CD4-positive, alpha-beta T cell treated with Interleukin-6 for 4 hours (primary cell): Measurements from ENCODE around the gene MAP3K21.

Experiments
- DNase-seq: peaks from one replicate; pipeline ENCODE4 v3.0.0-alpha.2; 2020; ENCODE audit warnings: mixed read lengths

Gene MAP3K21

DNA sequence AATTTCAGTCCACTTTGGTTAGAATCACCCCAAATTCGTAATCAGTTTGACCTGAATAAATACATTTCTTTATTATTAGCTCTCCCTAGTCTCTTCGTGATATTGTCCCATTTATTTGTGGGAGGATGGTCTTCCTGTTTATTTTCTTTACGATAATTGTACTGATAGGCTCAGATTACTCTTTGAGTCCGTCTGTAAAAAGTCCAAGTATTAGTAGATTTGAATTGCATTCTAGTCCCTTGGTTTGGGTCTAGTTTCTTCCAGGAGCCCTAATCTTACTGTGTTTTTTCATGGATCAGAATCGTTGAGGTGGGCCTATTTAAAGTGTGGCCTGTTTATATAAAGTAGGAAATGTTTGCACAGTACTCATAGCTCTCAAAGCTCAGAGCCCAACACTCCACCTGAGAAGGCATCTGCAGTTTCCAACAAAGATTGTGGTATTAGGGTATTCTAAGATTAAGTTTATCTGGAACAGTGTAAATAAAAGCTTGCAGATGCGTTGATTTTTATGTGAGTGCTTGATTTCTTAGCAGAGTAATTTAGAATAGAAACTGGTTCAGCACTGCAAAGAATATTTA, 33.1 kb downstream of the MAP3K21 start:
- no peak for DNase-seq

- DNase-seq = no peak
These were observed 34.4 kb downstream of the MAP3K21 start for GRCh38 chr1:233361876-233362275.

DNA sequence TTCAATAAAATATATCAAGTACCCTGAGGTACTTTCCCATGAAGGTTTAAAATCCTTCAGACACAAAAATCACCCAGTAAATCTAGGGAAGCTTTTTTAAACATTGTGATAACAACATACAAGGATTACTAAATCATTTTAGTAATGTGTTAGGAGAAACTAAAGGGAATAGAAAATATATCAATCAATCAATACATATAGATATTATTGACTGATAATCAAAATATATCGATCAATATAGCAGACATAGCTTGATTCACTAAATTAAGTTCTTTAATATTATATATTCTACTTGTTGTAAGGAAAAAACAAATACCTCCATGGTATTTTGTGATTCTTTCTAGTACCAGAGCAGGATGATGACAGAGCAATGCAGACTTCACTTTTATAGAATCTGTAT, 35.2 kb downstream of the MAP3K21 start:
- DNase-seq = no peak

DNA sequence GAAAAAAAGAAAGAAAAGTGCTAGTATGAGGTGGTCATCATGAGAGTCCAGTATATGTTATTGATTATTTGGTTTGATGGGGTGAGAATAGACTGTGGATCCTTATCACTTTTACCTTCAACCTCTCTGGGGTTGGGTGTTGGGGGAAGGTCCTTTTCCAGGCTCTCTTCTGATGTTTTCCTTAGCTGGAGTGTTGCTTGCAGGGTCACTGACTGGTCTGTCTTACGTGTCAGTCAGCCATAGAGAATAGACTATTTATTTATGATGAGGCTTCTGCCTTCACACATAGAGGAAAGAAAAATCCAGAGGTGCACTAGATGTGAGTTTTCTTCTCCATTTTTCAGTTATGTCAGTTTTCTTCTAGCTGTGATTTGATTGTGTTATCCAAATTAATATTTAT, 36.5 kb downstream of the MAP3K21 start:
- no peak for DNase-seq

DNA sequence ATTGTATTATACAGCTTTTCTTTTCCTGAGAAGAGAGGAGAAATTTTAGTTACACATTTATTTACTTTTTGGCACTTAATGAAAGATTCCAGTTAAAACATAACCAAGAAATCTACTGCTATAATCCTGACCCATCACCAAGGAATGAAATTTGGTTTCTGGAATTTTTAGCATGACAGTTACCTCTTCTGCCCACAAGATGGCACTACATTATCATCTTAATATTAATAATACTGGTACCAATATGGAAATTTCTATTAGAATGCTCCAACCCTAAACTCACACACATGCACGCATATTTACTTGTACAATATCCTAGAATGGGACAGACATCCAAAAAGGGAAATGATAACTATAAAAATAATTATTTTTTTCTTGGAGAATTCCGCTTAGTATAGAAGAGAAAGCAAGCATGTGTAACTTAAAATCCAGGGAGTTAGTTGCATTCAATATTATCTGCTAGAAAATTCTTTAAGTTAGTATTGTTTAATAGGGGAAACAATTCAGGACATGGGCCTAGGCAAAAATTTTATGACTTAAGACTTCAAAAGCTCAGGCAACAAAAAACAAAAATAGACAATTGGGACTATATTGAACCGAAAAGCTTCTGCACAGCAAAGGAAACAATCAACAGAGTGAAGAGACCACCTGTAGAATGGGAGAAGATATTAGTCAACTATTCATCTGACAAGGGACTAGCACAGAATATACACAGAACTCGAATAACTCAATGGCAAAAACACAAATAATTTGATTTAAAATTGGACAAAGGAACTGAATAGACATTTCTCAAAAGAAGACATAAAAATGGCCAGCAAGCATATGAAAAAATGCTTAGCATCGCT, 37.4 kb downstream of the MAP3K21 start:
- DNase-seq = no peak

DNA sequence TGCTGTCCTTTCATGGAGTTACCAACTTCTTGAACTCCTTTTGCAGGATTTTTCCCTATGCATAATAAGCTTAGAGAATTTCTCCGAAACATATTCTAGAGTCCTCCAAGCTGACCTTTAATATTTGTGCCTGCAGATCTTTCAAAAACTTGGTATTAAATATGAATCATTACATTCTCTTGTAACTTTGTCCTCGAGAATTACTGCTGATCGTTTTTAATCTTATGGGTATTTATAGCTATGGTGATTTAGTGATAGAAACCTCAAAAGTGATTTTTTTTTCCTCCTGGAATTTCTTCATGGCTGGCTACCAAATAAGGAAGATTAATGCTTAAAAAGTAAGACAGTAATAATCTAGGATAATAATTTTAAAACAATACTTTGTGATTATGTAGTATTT, 39.1 kb downstream of the MAP3K21 start:
- DNase-seq = no peak

DNA sequence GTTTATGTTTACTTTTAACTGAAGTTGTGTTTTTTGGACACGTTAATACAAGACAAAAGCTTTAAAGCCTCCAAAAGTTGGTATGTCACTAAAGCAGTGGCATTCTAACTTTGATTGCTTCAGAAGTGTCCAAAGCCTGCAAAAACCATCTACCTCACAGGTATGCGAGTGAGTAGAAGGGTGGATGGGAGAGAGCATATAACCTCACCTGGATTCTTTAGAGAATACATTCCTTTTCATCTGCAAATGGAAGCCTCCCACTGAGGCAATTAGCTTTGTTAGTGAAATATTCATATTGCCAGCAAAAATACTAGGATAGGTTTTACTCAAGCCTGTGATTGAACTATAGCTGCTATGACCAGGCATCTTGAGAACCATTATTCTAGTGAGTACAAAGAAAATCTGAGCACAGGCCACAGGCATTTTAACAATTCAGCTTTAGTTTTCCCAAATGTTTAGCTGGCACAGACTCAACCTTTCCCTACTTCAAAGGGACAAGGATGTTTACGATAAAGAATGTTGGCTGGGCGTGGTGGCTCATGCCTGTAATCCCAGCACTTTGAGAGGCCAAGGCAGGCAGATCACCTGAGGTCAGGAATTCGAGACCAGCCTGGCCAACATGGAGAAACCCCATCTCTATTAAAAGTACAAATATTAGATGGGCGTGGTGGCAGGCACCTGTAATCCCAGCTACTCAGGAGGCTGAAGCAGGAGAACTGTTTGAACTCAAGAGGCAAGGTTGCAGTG, 39.7 kb downstream of the MAP3K21 start:
- DNase-seq = no peak

DNA sequence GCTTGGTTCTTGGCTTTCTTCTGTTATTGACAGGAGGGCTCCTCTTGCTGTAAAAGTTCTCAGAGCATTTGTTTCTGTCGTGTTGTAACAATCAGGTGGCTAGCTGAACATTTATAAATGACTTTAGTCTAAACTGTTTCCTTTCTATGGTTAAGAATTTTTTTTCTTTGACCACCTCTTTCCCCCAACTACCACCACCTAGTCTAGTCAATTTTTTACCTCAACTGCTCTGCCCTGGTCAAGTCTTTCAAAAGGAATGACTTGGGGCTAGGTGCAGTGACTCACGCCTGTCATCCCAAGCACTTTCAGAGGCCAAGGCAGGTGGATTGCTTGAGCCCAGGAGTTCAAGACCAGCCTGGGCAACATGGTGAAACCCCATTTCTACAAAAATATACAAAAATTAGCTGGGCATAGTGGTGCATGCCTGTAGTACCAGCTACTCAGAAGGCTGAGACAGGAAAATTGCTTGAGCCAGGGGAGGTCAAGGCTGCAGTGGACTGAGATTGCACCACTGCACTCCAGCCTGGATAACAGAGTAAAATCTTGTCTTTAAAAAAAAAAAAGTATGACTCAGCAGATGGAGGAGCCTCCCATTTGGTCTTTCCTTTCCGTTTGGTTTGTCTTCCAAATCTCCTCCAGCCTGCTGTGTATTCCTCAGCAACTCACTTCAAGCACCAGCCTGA, 40.7 kb downstream of the MAP3K21 start:
- DNase-seq = no peak

DNA sequence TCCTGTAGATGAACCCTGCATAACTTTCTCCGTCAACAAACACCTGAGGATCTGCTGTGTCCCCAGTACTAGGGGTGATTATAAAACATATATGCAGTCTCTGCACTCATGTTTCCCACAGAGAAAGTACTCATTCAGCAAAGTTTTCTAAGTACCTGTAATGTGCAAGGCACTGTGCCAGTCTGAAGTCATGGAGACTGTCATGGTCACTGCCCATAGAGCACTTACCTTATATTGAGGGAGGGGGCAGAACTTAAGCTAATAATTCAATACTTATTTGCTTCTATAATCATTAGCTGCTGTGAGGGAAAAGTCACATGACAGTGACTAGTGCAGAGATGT, 41.2 kb downstream of the MAP3K21 start:
- no peak for DNase-seq

GRCh38 chr1:233372218-233373120, 44.9 kb downstream of the MAP3K21 start:
- DNase-seq = no peak

GRCh38 chr1:233373226-233373625, 45.7 kb downstream of the MAP3K21 start:
- DNase-seq = no peak

- DNase-seq = no peak
These were observed 48.1 kb downstream of the MAP3K21 start for GRCh38 chr1:233375653-233376052.

- no peak for DNase-seq
These were observed 49.0 kb downstream of the MAP3K21 start for GRCh38 chr1:233376382-233377110.

DNA sequence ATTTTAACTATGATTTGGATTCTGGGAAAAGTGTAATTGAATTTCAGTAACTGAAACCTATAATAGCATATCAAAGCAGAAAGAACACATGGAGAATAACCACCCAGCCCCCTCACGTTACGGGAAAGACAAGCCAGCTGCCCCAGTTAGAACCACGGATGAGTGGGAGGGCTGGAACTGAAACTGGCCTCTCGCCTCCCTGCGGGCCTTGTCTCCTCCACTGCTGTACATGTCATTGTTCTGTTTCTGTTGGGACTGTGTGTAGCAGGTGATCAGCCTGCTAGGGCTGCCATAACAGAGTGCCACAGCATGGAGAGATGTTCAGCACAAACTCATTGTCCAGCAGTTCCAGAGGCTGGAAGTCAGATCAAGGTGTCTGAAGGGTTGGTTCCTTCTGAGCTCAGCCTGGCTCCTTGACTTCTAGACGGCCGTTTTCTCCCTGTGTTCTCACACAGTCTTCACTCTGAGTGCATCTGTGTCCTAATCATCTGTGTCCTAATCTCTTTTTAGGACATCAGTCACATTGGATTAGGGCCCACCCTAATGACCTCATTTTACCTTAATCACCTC, 52.4 kb downstream of the MAP3K21 start:
- no peak for DNase-seq

DNA sequence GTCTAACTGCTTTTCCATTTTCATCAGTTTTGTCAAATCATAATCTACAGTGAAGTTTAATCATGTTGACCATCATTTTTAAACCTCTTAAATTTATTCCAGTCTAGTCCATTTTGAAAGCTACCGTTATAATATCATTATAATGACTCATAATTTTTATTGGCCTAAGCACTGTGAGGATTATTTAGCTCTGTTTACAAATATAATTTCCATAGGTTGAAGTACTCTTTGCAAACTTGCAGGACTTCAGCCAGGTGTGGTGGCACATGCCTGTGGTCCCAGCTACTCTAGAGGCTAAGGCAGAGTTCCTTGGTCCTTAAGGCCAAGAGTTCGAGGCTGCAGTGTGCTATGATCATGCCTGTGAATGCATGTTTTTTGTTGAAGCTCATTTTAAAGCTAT, 54.3 kb downstream of the MAP3K21 start:
- DNase-seq = no peak

- DNase-seq = no peak
These were observed 56.5 kb downstream of the MAP3K21 start for GRCh38 chr1:233383984-233384383.

- no peak for DNase-seq
These were observed 58.8 kb downstream of the MAP3K21 start for GRCh38 chr1:233386336-233386735.

DNA sequence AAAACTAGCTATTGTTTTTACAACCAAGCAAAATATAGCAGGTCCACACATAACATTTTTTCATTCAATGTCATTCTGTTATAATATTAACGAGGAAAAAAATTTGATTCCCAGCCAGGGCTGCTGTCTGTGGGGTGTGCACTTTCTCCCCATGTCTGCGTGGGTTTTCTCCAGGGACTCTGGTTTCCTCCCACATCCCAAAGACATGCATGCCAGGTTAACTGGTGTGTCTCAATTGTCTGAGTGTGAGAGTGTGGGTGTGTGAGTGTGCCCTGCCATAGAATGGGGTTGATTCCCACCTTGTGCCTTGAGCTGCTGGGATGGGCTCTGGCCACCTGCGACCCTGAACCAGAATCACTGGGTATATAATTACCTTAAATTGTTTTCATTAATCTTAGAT, 60.1 kb downstream of the MAP3K21 start:
- no peak for DNase-seq

- no peak for DNase-seq
These were observed 61.6 kb downstream of the MAP3K21 start for GRCh38 chr1:233389169-233389568.

DNA sequence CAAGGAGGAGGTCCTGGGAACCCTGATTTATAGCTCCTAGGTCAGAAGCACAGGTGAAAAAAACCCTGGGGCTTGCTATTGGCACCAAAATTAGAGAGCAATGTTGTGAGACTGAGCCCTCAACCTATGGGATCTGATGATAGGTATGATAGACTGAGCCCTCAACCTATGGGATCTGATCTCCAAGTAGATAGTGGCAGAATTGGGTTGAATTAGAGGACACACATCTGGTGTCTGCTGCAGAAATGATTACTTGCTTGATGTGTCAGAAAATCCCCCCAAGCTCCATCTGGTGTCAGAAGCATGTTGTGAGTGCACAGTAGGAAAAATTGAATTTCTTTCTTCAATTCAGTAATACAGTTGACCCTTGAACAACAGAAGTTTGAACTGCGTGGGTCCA, 62.4 kb downstream of the MAP3K21 start:
- DNase-seq = no peak
